ENCODE measurements around the gene SORT1. TPM values are rescaled to one million over a fixed set of nuclear protein-coding genes. Genes with fewer than 3 reads are reported as not detected.

The SORT1 gene
- total and polyA plus RNA-seq, 2 of the 13 experiments (the other 11 are each of a cell fraction or from before 2014, with no cell fraction given), result 32.4 to 93.0 TPM

GRCh38 chr1:109426281-109427170 is 28.8 kb upstream of the SORT1 start, which contains the start of gene PSMA5 (continued):
- TF ChIP-seq TFDP1 (CRISPR knock-in tag; IDR thresholded peaks at IDR 0.05; ENCODE audit: borderline replicate concordance) (peak; percentile 89; the same call in 1 of the 2 replicates), TEAD2 (CRISPR knock-in tag; IDR thresholded peaks at IDR 0.05) (no peak), ZNF609 (CRISPR knock-in tag; IDR thresholded peaks at IDR 0.05; ENCODE audit: borderline replicate concordance) (0 out of 2 replicates have a peak, but pooled peaks have one; percentile 24), ZSCAN22 (CRISPR knock-in tag; IDR thresholded peaks at IDR 0.05) (no peak), ZNF83 (CRISPR knock-in tag; IDR thresholded peaks at IDR 0.05; ENCODE audit: borderline replicate concordance) (no peak), RBM39 (IDR thresholded peaks at IDR 0.05; ENCODE audit: low read depth, low read length, poor library complexity, severe bottlenecking) (no peak), ZNF652 (CRISPR knock-in tag; IDR thresholded peaks at IDR 0.05; ENCODE audit: borderline replicate concordance, low read depth) (no peak), KDM3A (CRISPR knock-in tag; IDR thresholded peaks at IDR 0.05; ENCODE audit: low read depth) (peak; percentile 72; the same call in 1 of the 2 replicates), MEF2D (CRISPR knock-in tag; IDR thresholded peaks at IDR 0.05) (no peak; the same call in 1 of the 2 replicates), ZNF205 (CRISPR knock-in tag; IDR thresholded peaks at IDR 0.05) (0 out of 2 replicates have a peak, but pooled peaks have one; percentile 44), NFYB (CRISPR knock-in tag; IDR thresholded peaks at IDR 0.05) (peak; percentile 96), ZNF775 (CRISPR knock-in tag; IDR thresholded peaks at IDR 0.05; ENCODE audit: borderline replicate concordance) (no peak), HOXA3 (CRISPR knock-in tag; IDR thresholded peaks at IDR 0.05) (peak; percentile 57), KMT2A (CRISPR knock-in tag; IDR thresholded peaks at IDR 0.05) (peak; percentile 69), NR2C2 (CRISPR knock-in tag; IDR thresholded peaks at IDR 0.05; ENCODE audit: borderline replicate concordance) (peak; percentile 98), ZNF749 (CRISPR knock-in tag; IDR thresholded peaks at IDR 0.05; ENCODE audit: borderline replicate concordance) (peak; percentile 66), NFKBIZ (CRISPR knock-in tag; IDR thresholded peaks at IDR 0.05) (peak; percentile 75), DNMT3B (CRISPR knock-in tag; conservative IDR thresholded peaks at IDR 0.05) (no peak; the same call in 1 of the 2 replicates)
